Right lobe of liver (tissue), 4 donors: ENCODE measurements around the gene EEF2K.

Source experiments
- POLR2A ChIP-seq: fragments of 450-650 bp; IDR thresholded peaks from one replicate; pipeline ENCODE4 v1.6.1; 2017; ENCODE audit warnings: antibody characterized with exemption, mild to moderate bottlenecking
- TF ChIP-seq, protein P1 (sequence below), 4 donors: fragments of 200-600 bp in 3 of 4; fragments of 450-650 bp in 1 of 4; IDR thresholded peaks; one replicate each; pipeline versions ENCODE4 v1.5.1 to v1.8.0; 2016 to 2022; ENCODE audit warnings: antibody characterized with exemption in 4 of 4, mild to moderate bottlenecking in 2 of 4
- donor health status: DM: no; HTN: no; CAD: no.
- donor health status: DM: no; HTN: no; CAD: no.
- donor health status: DM: no; HTN: yes; CAD: no.

DNA sequence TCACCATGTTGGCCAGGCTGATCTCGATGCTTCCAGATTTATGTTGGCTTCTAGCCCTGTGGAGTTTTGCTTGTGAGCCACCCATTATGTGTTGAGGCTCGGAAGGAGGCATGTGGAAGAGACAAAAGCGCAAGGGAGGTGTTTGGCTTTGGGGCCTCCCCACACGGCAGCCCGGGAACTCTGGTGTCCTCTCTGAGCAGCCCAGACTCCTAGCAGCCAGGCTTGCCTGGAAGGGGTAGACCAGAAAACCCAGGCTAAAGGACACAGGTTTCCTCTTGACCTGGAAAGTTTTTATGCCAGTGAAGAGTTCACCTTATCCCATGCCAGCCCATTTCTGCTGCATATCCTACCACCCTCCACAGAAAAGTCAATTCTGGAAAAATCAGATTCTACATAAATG lies 22.7 kb upstream of the EEF2K start:
- TF ChIP-seq, protein P1, sequence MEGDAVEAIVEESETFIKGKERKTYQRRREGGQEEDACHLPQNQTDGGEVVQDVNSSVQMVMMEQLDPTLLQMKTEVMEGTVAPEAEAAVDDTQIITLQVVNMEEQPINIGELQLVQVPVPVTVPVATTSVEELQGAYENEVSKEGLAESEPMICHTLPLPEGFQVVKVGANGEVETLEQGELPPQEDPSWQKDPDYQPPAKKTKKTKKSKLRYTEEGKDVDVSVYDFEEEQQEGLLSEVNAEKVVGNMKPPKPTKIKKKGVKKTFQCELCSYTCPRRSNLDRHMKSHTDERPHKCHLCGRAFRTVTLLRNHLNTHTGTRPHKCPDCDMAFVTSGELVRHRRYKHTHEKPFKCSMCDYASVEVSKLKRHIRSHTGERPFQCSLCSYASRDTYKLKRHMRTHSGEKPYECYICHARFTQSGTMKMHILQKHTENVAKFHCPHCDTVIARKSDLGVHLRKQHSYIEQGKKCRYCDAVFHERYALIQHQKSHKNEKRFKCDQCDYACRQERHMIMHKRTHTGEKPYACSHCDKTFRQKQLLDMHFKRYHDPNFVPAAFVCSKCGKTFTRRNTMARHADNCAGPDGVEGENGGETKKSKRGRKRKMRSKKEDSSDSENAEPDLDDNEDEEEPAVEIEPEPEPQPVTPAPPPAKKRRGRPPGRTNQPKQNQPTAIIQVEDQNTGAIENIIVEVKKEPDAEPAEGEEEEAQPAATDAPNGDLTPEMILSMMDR (IDR thresholded peaks at IDR 0.05), result no peak
- TF ChIP-seq POLR2A, result no peak
